IMR-90 (cell line): ENCODE measurements around the gene TNFRSF9.

Source experiments
- CTCF ChIP-seq: conservative IDR thresholded peaks from 2 replicates; pipeline ENCODE4 v1.5.1; 2012; ENCODE audit warnings: mild to moderate bottlenecking, low read depth, low read length, improper control_type of control experiment
- FOS ChIP-seq: fragments of 150-350 bp; IDR thresholded peaks from 2 replicates; pipeline ENCODE4 v1.6.1; 2016; ENCODE audit warnings: low read depth, low read length
- MAZ ChIP-seq: IDR thresholded peaks from 2 replicates; pipeline ENCODE4 v1.6.1; 2012; ENCODE audit warnings: low read depth, mild to moderate bottlenecking, low read length, improper control_type of control experiment, moderate library complexity, borderline replicate concordance

- TF ChIP-seq FOS (no peak), CTCF (no peak), MAZ (no peak)
Measured at GRCh38 chr1:7905262-7905661, 35.4 kb downstream of the TNFRSF9 start.
